ENCODE measurements around the gene TRIP6. TPM values are rescaled to one million over a fixed set of nuclear protein-coding genes. Genes with fewer than 3 reads are reported as not detected.
A peak's percentile ranks its signal among the peaks of the same experiment; 100 is the strongest.

The TRIP6 gene
- total RNA-seq, 4 donors from 2014 or later, result 60.2 to 89.9 (median 81.2) TPM

DNA sequence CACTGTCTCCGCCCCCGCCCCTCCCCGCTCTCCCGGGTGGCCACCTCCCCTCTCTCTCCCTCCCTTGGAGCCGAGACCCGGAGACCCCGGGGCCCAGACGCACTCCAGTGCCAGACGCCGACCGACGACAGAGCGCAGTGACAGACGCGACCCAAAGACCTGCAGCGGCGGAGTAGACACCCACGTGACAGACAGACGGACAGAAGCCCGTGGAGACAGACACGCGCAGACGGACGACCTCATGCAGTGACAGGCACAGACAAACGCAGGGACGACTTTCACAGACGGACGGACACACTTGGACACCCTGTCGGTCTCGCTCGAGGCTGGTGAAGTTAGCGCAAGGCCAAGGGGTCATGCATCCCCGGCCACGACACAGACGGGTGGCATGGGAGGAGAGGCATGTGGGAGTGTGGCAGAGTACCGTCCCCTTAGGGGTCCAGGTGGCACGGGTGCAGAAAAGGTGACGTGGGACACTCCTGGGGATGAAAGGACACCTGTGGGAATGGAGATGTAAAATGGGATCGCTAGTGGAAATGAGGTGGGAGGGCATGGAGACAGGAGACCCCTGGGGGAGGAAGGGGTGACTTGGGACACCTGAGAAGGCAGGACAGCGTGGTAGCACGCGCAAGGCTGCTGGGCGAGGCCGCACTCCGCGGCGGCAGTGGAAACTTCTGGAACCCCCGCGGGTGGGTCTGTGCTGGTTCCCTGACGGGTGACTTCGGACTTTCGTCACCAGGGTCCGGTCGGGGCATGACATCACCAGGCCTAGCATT lies 29.0 kb downstream of the TRIP6 start:
- H3K4me3 ChIP-seq, result peak overlapping the region; percentile 51 to 63 (median 52)
- peaks cover 11 to 82% (median 31%) of the 10 kb centered on the region in 4 donors for H3K27me3 ChIP-seq
- peak overlapping the region in 1 of 4 donors; percentile 28 for H3K27ac ChIP-seq (replicated peaks in 1 of 4)
- H3K9me3 ChIP-seq, result no peaks in the 10 kb centered on the region
- DNase-seq (ENCODE audit: extremely low spot score), result no peak
- no peaks in the 10 kb centered on the region for H3K36me3 ChIP-seq
- intact Hi-C loops (cut with DNase I), result loop anchor here (2.0 to 5.0 kb wide), 2 partner anchors 163 to 181 kb away; no protein-coding TSS in a partner anchor
- 7% methylated on average over 33 of the region's 54 CpGs for WGBS
- H3K4me1 ChIP-seq, result peaks cover 27 to 37% (median 34%) of the 10 kb centered on the region in 4 donors
- TF ChIP-seq EP300 (IDR thresholded peaks at IDR 0.05) (no peak), POLR2A (IDR thresholded peaks at IDR 0.05; ENCODE audit: low read depth) (no peak), POLR2AphosphoS5 (IDR thresholded peaks at IDR 0.05) (no peak)
- TF ChIP-seq, protein P1, sequence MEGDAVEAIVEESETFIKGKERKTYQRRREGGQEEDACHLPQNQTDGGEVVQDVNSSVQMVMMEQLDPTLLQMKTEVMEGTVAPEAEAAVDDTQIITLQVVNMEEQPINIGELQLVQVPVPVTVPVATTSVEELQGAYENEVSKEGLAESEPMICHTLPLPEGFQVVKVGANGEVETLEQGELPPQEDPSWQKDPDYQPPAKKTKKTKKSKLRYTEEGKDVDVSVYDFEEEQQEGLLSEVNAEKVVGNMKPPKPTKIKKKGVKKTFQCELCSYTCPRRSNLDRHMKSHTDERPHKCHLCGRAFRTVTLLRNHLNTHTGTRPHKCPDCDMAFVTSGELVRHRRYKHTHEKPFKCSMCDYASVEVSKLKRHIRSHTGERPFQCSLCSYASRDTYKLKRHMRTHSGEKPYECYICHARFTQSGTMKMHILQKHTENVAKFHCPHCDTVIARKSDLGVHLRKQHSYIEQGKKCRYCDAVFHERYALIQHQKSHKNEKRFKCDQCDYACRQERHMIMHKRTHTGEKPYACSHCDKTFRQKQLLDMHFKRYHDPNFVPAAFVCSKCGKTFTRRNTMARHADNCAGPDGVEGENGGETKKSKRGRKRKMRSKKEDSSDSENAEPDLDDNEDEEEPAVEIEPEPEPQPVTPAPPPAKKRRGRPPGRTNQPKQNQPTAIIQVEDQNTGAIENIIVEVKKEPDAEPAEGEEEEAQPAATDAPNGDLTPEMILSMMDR (IDR thresholded peaks at IDR 0.05), result no peak

DNA sequence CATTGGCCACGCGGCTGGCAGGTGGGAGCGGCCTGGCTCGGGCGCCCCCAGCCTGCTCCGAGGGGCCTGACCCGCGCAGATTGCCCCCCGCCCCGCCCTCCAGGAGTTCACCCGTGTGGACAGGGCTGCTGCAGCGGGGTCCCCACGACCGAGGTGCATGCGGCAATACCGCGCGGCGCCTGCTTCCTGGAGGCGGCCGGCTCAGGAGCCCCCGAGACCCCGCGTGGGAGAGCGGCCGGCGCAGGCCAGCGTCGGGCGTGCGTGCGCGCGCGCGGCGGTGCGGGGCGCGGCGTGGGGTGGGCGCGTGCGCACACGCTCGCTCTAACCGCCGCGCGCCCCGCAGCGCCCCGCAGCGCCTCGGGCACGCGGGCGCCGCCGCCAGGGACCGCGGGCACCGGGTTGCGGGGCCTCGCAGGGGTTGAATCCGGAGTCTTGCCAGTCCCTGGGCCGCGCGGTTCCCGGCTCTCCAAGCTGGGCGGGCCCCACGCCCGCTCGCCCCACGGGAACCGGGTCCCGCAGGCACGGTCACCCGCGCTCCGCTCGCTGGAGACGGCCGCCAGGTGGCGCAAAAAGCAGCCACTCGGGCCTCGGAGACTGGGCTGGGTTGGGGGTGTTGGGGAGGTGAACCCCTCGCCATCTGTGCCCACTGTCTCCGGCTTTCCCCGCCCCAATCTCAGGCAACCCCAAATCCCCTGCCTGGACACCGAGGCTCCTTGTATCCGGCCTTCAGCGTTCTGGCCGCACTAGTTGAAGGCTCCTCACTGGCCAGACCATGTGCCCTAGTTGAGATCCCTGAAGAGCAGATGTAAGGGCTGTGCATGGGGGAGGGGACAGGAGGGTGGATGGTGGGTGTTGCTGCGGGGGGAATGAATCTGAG lies 29.8 kb downstream of the TRIP6 start:
- 4% methylated on average over 5 of the region's 95 CpGs for WGBS
- no peaks in the 10 kb centered on the region for H3K9me3 ChIP-seq
- no peak for TF ChIP-seq POLR2AphosphoS5 (IDR thresholded peaks at IDR 0.05)
- TF ChIP-seq, protein P1 (IDR thresholded peaks at IDR 0.05), result peak; percentile 59 to 78 (median 65)
- DNase-seq (ENCODE audit: extremely low spot score), result no peak
- intact Hi-C loops (cut with DNase I), result loop anchor here (5.0 kb wide), 1 partner anchor 180 kb away; no protein-coding TSS in a partner anchor
- H3K36me3 ChIP-seq, result no peaks in the 10 kb centered on the region
- peaks cover 25 to 34% (median 32%) of the 10 kb centered on the region in 4 donors for H3K4me1 ChIP-seq
- H3K27me3 ChIP-seq, result peaks cover 11 to 88% (median 31%) of the 10 kb centered on the region in 4 donors
- H3K4me3 ChIP-seq, result peak overlapping the region; percentile 51 to 63 (median 52)
- no peak overlapping the region for H3K27ac ChIP-seq (replicated peaks in 1 of 4)

DNA sequence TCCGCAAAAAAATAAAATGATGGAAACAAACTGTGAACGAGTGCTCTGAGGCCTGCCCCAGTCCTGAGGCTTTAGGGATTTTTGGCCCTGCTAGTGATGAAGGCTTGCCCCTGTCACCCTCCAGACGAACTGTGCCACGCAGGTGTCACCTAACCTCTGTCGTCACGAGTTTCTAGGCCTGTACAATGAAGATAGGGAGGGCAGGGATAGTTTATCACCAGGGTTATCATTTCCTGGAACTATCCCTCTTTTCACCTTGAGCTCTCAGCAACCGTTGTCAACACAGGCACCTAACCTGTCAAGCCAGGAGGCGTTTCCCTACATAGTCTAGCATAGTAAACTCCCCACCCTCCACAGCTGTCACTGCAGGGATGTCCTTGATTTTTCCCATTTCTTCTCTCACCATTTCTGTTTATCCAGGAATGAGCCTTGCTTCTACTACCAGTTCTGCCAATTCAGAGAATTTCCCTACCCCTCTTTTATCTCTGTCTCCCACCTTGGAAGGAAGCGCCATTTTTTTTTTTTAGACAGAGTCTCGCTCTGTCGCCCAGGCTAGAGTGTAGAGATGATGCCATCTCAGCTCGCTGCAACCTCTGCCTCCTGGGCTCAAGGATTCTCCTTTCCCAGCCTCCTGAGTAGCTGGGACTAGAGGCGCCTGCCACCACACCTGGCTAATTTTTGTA lies 30.7 kb downstream of the TRIP6 start:
- DNase-seq (ENCODE audit: extremely low spot score), result no peak
- Histone ChIP-seq H3K4me1 (peaks cover 25 to 34% (median 32%) of the 10 kb centered on the region in 4 donors), H3K36me3 (no peaks in the 10 kb centered on the region), H3K4me3 (no peak overlapping the region), H3K27me3 (peaks cover 11 to 96% (median 31%) of the 10 kb centered on the region in 4 donors), H3K9me3 (no peaks in the 10 kb centered on the region), H3K27ac (replicated peaks in 1 of 4) (no peak overlapping the region)
- intact Hi-C loops (cut with DNase I), result loop anchor here (5.0 kb wide), 1 partner anchor 179 kb away; no protein-coding TSS in a partner anchor
- WGBS, result 71% methylated on average over 13 of the region's 13 CpGs
- TF ChIP-seq POLR2A (IDR thresholded peaks at IDR 0.05; ENCODE audit: low read depth) (no peak), POLR2AphosphoS5 (IDR thresholded peaks at IDR 0.05) (no peak), EP300 (IDR thresholded peaks at IDR 0.05) (no peak)
- TF ChIP-seq, protein P1 (IDR thresholded peaks at IDR 0.05), result no peak

DNA sequence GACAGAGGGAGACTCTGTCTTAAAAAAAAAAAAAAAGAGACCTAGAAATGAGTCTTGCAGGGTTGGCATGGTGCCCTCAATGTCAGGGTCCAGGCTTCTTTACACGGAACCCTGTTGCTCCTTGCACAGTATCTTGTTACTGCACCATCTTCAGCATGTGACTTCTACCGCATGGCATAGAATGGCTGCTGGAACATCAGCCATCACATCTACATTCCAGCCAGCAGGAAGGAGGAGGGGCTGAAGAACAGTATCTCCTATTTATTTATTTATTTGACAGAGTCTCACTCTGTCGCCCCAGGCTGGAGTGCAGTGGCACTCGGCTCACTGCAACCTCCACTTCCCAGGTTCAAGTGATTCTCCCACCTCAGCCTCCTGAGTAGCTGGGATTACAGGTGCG lies 32.2 kb downstream of the TRIP6 start:
- WGBS, result 86% methylated on average over 5 of the region's 5 CpGs
- Histone ChIP-seq H3K27ac (replicated peaks in 1 of 4) (no peak overlapping the region), H3K27me3 (peaks cover 7 to 81% (median 29%) of the 10 kb centered on the region in 4 donors), H3K4me3 (no peak overlapping the region), H3K36me3 (no peaks in the 10 kb centered on the region), H3K4me1 (peaks cover 24 to 31% (median 30%) of the 10 kb centered on the region in 4 donors), H3K9me3 (no peaks in the 10 kb centered on the region)
- intact Hi-C loops (cut with DNase I), result loop anchor here (5.0 kb wide), 1 partner anchor 178 kb away; no protein-coding TSS in a partner anchor
- no peak for DNase-seq (ENCODE audit: extremely low spot score)
- no peak for TF ChIP-seq EP300 (IDR thresholded peaks at IDR 0.05)
- TF ChIP-seq POLR2AphosphoS5 (IDR thresholded peaks at IDR 0.05), result no peak
- TF ChIP-seq, protein P1 (IDR thresholded peaks at IDR 0.05), result no peak
- no peak for TF ChIP-seq POLR2A (IDR thresholded peaks at IDR 0.05; ENCODE audit: low read depth)

Data from esophagus muscularis mucosa (tissue), 4 donors.